ENCODE data around the gene SLC22A4. TPM values are rescaled to one million over a fixed set of nuclear protein-coding genes. Genes with fewer than 3 reads are reported as not detected.
A peak's percentile ranks its signal among the peaks of the same experiment; 100 is the strongest.

SLC22A4 gene
- total and polyA plus RNA-seq, 2 of the 8 experiments (the other 6 are each of a cell fraction or from before 2014, with no cell fraction given), result 0.45 to 0.60 TPM

DNA sequence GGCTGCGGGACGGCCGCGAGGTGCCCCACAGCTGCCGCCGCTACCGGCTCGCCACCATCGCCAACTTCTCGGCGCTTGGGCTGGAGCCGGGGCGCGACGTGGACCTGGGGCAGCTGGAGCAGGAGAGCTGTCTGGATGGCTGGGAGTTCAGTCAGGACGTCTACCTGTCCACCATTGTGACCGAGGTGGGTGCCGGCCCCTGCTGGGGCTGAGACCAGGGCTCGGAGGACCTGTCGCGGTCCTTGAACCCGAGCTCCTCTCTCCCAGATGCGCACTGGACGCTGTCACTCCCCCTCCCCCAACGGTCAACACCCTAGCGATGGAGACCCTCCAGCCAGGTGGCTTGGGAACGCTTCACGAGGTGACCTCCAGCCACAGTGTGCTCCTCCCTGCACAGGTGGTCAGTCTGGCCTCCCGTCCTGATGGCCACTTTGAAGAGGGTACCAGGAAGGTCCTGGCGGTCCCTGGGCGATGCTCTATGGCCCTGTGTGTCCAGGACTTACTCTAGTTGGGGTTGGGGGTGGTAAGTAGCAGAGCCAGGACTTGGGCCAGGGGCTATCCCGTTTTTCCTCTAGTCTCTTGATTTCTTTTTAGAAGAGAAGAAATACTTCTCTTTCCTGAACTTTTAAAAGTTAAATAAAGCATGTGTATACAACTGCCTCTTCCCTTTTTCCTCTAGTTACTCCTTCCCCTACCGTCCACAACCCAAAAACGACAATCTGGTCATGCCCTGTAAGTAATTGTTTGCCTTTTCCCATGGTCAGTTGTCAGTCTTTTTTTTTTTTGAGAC is 76.2 kb downstream of the SLC22A4 start:
- H3K36me3 ChIP-seq (ENCODE audit: control insufficient read depth in 2 of 4, insufficient read depth in 4 of 4, low read length in 3 of 4), result no peaks in the 10 kb centered on the region
- no peaks in the 10 kb centered on the region for H3K79me1 ChIP-seq (ENCODE audit: low read depth, low read length)
- H4K20me1 ChIP-seq (replicated peaks in 1 of 2; ENCODE audit: control insufficient read depth in 1 of 2, insufficient read depth in 2 of 2, low read length in 2 of 2), result no peaks in the 10 kb centered on the region
- peaks cover 0 to 4% (median 2%) of the 10 kb centered on the region in 4 experiments; a peak in 2 of 7 replicates for H3K4me1 ChIP-seq (replicated peaks in 1 of 4; ENCODE audit: control insufficient read depth in 3 of 4, insufficient read depth in 4 of 4, low read length in 3 of 4)
- no peak overlapping the region for H2BK5ac ChIP-seq (ENCODE audit: low read depth, low read length)
- no peaks in the 10 kb centered on the region for H3K9me3 ChIP-seq (ENCODE audit: insufficient read depth in 2 of 2, low read depth in 1 of 2, low read length in 1 of 2)
- no peak overlapping the region for H4K5ac ChIP-seq (ENCODE audit: insufficient read length, low read depth, low read length)
- H2AFZ ChIP-seq (ENCODE audit: low read length), result peak overlapping the region; percentile 54; the same call in 1 of the 2 replicates
- peak overlapping the region; percentile 56; the same call in 1 of the 2 replicates for H3K18ac ChIP-seq (ENCODE audit: extremely low read depth, low read length)
- no peaks in the 10 kb centered on the region for H3K79me2 ChIP-seq (ENCODE audit: control insufficient read depth in 1 of 2, insufficient read depth in 2 of 2, low read length in 2 of 2)
- H2BK12ac ChIP-seq (ENCODE audit: low read depth, low read length), result peak overlapping the region; percentile 96
- H2BK120ac ChIP-seq (replicated peaks; ENCODE audit: low read depth, low read length), result no peak overlapping the region
- CTCF ChIA-PET (ENCODE audit: partially characterized antibody), result interaction anchor here (1.2 to 2.4 kb wide), 6 partner anchors 15 to 305 kb away, joined by 3 to 6 read pairs (median 4); partner anchors contain the start of gene SLC22A4
- no peak overlapping the region for H3K27ac ChIP-seq (ENCODE audit: low read depth, low read length)
- peak overlapping the region; percentile 47 to 72 (median 60) for H3K4me3 ChIP-seq (ENCODE audit: extremely low read depth in 1 of 4, insufficient read depth in 2 of 4, low read depth in 3 of 4, low read length in 4 of 4)
- peak; percentile 10 for TF ChIP-seq ASH2L (IDR thresholded peaks at IDR 0.05; ENCODE audit: low read length)
- no peak for TF ChIP-seq TBP (IDR thresholded peaks at IDR 0.05; ENCODE audit: low read depth, low read length)
- TF ChIP-seq, protein P1, sequence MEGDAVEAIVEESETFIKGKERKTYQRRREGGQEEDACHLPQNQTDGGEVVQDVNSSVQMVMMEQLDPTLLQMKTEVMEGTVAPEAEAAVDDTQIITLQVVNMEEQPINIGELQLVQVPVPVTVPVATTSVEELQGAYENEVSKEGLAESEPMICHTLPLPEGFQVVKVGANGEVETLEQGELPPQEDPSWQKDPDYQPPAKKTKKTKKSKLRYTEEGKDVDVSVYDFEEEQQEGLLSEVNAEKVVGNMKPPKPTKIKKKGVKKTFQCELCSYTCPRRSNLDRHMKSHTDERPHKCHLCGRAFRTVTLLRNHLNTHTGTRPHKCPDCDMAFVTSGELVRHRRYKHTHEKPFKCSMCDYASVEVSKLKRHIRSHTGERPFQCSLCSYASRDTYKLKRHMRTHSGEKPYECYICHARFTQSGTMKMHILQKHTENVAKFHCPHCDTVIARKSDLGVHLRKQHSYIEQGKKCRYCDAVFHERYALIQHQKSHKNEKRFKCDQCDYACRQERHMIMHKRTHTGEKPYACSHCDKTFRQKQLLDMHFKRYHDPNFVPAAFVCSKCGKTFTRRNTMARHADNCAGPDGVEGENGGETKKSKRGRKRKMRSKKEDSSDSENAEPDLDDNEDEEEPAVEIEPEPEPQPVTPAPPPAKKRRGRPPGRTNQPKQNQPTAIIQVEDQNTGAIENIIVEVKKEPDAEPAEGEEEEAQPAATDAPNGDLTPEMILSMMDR (IDR thresholded peaks at IDR 0.05; ENCODE audit: control extremely low read depth in 1 of 3, insufficient read depth in 1 of 3, low read depth in 1 of 3, low read length in 3 of 3), result no peak
- 0 out of 4 replicates have a peak, but pooled peaks of 1 of the 2 experiments have one; percentile 12 for TF ChIP-seq SIN3A (conservative IDR thresholded peaks at IDR 0.05 in 1 of 2, IDR thresholded peaks at IDR 0.05 in 1 of 2; ENCODE audit: low read depth in 1 of 2, low read length in 2 of 2)
- TF ChIP-seq KDM4A (IDR thresholded peaks at IDR 0.05; ENCODE audit: low read depth, low read length, severe bottlenecking), result peak; percentile 59
- peak overlapping the region; percentile 28; the same call in 1 of the 2 replicates for H2AK5ac ChIP-seq (ENCODE audit: low read depth, low read length)
- 0 out of 2 replicates have a peak overlapping the region, but pooled peaks have one; percentile 72 for H2BK15ac ChIP-seq (ENCODE audit: low read length)
- H2BK20ac ChIP-seq (ENCODE audit: low read length), result no peak overlapping the region
- 26% methylated on average over 29 of the region's 34 CpGs; no CpG with 5 or more reads in 1 of the 2 experiments for WGBS, 2 experiments (ENCODE audit: extremely low coverage in 1 of 2, insufficient coverage in 1 of 2, insufficient read length in 1 of 2, insufficient replicate concordance in 2 of 2, low coverage in 1 of 2, low lambda C conversion rate in 2 of 2, missing lambda C conversion rate in 1 of 2)
- H3K23ac ChIP-seq (ENCODE audit: insufficient read length), result no peak overlapping the region
- peaks cover 12% of the 10 kb centered on the region; the same call in 1 of the 2 replicates for H3K23me2 ChIP-seq (ENCODE audit: low read depth, low read length)
- POLR2A ChIA-PET (ENCODE audit: partially characterized antibody), result interaction anchor here (1.1 to 2.3 kb wide), 3 partner anchors 10 to 120 kb away, joined by 4 to 9 read pairs (median 4); partner anchors contain the start of gene IRF1
- peak overlapping the region in 2 of 4 experiments; percentile 20 to 31; a peak in 2 of 7 replicates for H3K9ac ChIP-seq (replicated peaks in 1 of 4; ENCODE audit: extremely low read depth in 1 of 4, low read depth in 3 of 4, low read length in 3 of 4)
- no peak overlapping the region for H3K56ac ChIP-seq (replicated peaks; ENCODE audit: insufficient read length, low read depth, low read length)
- H3K27me3 ChIP-seq (replicated peaks in 1 of 4; ENCODE audit: control insufficient read depth in 3 of 4, extremely low read depth in 1 of 4, insufficient read depth in 3 of 4, low read length in 3 of 4), result peaks cover 0 to 18% (median 8%) of the 10 kb centered on the region in 4 experiments; a peak in 5 of 7 replicates
- H4K91ac ChIP-seq (replicated peaks; ENCODE audit: insufficient read length, low read length), result no peak overlapping the region
- peak overlapping the region; percentile 43; the same call in 1 of the 2 replicates for H4K8ac ChIP-seq (ENCODE audit: extremely low read depth, insufficient read depth, low read length)
- no peak for FAIRE-seq
- no peak overlapping the region for H3K14ac ChIP-seq (ENCODE audit: insufficient read length)
- peak overlapping the region; percentile 72 to 79 for H3K4me2 ChIP-seq (ENCODE audit: insufficient read depth in 1 of 2, low read depth in 2 of 2, low read length in 2 of 2)
- H3K4ac ChIP-seq (replicated peaks; ENCODE audit: insufficient read length, low read depth, low read length), result no peak overlapping the region
- DNase-seq (ENCODE audit: low read depth in 1 of 2, low spot score in 2 of 2), result no peak

Data from H1 (cell line).